Vagina (tissue), 2 donors: ENCODE measurements around the gene FUT8. TPM values are rescaled to one million over a fixed set of nuclear protein-coding genes. Genes with fewer than 3 reads are reported as not detected.

Experiments used
- DNase-seq, 2 donors: peaks; one replicate each; pipeline ENCODE4 v3.0.0-alpha.2; 2017; ENCODE audit errors: extremely low spot score in 2 of 2
- H3K27ac ChIP-seq: fragments of 200-600 bp; sonication (generic); one replicate; pipeline ENCODE4 v1.5.1; 2019
- H3K27me3 ChIP-seq: fragments of 200-600 bp; sonication (generic); one replicate; pipeline ENCODE4 v1.5.1; 2019
- H3K36me3 ChIP-seq, 2 donors: fragments of 200-600 bp; sonication (generic); one replicate each; pipeline ENCODE4 v1.5.1; 2017 to 2019
- H3K4me1 ChIP-seq: fragments of 200-600 bp; sonication (generic); one replicate; pipeline ENCODE4 v1.5.1; 2019
- H3K4me3 ChIP-seq, 2 donors: fragments of 200-600 bp; sonication (generic); 1 replicate in 1 of 2; 2 replicates in 1 of 2; pipeline ENCODE4 v1.5.1; 2016 to 2019
- H3K9me3 ChIP-seq: fragments of 200-600 bp; sonication (generic); one replicate; pipeline ENCODE4 v1.5.1; 2019
- POLR2A ChIP-seq, 2 donors: fragments of 450-650 bp; IDR thresholded peaks; one replicate each; pipeline ENCODE4 v1.6.1; 2017; ENCODE audit warnings: antibody characterized with exemption in 2 of 2, mild to moderate bottlenecking in 2 of 2, moderate library complexity in 2 of 2
- POLR2AphosphoS5 ChIP-seq, 2 donors: sonication (generic); formaldehyde crosslinking; IDR thresholded peaks; one replicate each; pipeline ENCODE4 v1.9.0; 2017; ENCODE audit warnings: antibody characterized with exemption in 2 of 2, mild to moderate bottlenecking in 2 of 2, low read depth in 1 of 2; ENCODE audit not compliant: insufficient read depth in 1 of 2
- intact Hi-C: fragments of 100-400 bp; cut with DNase I; formaldehyde crosslinking; loops from one replicate; pipeline ENCODE4 v1.15.1; 2023
- total RNA-seq: library from RNA; depleted of rRNA; stranded (reverse); fragments of >200 nt; gene quantifications from one replicate; pipeline ENCODE4 v1.2.3, GENCODE V29; 2016
- TF ChIP-seq, protein P1 (sequence below), 3 experiments: fragments of 450-650 bp in 2 of 3; fragments of 200-600 bp in 1 of 3; sonication (generic) in 1 of 3; IDR thresholded peaks; one replicate each; pipeline ENCODE4 v1.5.1; 2017 to 2019; ENCODE audit warnings: antibody characterized with exemption in 3 of 3, mild to moderate bottlenecking in 2 of 3, moderate library complexity in 2 of 3

The FUT8 gene
- total RNA-seq, 1 donor from 2014 or later, result 35.1 TPM

DNA sequence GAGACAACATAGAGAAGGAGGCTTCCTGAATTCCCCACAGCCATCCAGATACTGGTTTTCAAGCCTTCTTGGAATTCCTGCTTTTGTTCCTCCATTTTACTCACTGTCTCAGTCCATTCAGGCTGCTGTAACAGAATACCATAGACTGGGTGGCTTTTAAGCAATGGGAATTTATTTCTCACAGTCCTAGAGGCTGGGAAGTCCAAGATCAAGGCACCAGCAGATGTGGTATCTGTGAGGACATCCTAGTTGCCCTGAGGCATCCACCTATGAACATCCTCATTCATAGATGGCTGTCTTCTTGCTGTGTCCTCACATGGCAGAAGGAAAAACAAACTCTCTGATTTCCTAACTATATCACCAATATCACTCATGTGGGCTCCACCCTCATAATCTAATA lies 374.9 kb downstream of the FUT8 start:
- TF ChIP-seq POLR2AphosphoS5 (IDR thresholded peaks at IDR 0.05; ENCODE audit: insufficient read depth in 1 of 2, low read depth in 1 of 2) (no peak), POLR2A (IDR thresholded peaks at IDR 0.05) (no peak)
- TF ChIP-seq, protein P1, sequence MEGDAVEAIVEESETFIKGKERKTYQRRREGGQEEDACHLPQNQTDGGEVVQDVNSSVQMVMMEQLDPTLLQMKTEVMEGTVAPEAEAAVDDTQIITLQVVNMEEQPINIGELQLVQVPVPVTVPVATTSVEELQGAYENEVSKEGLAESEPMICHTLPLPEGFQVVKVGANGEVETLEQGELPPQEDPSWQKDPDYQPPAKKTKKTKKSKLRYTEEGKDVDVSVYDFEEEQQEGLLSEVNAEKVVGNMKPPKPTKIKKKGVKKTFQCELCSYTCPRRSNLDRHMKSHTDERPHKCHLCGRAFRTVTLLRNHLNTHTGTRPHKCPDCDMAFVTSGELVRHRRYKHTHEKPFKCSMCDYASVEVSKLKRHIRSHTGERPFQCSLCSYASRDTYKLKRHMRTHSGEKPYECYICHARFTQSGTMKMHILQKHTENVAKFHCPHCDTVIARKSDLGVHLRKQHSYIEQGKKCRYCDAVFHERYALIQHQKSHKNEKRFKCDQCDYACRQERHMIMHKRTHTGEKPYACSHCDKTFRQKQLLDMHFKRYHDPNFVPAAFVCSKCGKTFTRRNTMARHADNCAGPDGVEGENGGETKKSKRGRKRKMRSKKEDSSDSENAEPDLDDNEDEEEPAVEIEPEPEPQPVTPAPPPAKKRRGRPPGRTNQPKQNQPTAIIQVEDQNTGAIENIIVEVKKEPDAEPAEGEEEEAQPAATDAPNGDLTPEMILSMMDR (IDR thresholded peaks at IDR 0.05), result no peak

DNA sequence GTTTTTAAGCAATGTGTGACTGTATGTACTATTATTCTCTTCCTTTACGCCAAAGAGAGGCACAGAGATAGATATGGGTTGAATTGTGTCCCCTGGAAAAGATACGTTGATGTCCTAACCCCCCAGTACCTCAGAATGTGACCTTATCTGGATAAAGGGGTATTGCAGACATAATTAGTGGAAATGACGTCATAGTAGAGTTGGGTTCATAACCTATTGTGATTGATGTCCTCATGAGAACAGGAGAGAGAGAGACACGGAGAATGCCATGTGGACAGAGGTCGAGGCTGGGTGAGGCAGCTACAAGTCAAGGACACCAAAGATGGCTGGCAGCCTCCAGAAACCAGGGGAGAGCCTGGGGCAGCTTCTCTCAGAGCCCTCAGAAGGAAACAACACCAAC lies 376.3 kb downstream of the FUT8 start:
- intact Hi-C loops, result no loop called here
- Histone ChIP-seq H3K27me3 (no peaks in the 10 kb centered on the region), H3K36me3 (no peaks in the 10 kb centered on the region), H3K4me1 (no peaks in the 10 kb centered on the region), H3K4me3 (no peak overlapping the region), H3K9me3 (no peaks in the 10 kb centered on the region), H3K27ac (no peak overlapping the region)
- no peak for DNase-seq
- TF ChIP-seq POLR2A (IDR thresholded peaks at IDR 0.05), result no peak
- TF ChIP-seq, protein P1 (IDR thresholded peaks at IDR 0.05), result no peak
- no peak for TF ChIP-seq POLR2AphosphoS5 (IDR thresholded peaks at IDR 0.05; ENCODE audit: insufficient read depth in 1 of 2, low read depth in 1 of 2)

More for the DNA sequence above, 374.9 kb downstream of the FUT8 start:
- Histone ChIP-seq H3K27me3 (no peaks in the 10 kb centered on the region), H3K4me3 (no peak overlapping the region), H3K36me3 (no peaks in the 10 kb centered on the region), H3K4me1 (no peaks in the 10 kb centered on the region), H3K27ac (no peak overlapping the region), H3K9me3 (no peaks in the 10 kb centered on the region)
- intact Hi-C loops, result no loop called here
- no peak for DNase-seq

DNA sequence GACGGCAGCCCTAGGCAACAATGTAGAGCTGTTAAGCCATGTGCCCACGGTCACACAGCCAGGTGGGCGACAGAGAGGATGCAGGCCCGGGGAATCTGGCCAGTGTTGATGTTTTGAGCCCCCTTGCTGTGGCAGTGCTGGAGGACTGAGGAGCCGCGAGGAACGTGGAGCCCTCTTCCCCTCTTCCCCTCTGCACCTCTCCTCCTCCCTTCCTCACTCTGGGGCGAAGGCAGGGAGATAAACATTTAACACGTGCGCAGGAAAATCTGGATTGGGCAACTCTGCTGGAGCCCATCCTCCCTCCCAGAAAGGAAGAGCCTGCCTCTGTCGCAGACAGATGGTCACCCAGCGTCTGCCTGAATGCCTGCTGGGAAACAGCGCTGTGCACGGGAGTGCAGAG lies 376.8 kb downstream of the FUT8 start:
- H3K27ac ChIP-seq, result no peak overlapping the region
- H3K9me3 ChIP-seq, result no peaks in the 10 kb centered on the region
- intact Hi-C loops, result no loop called here
- no peak overlapping the region for H3K4me3 ChIP-seq
- no peaks in the 10 kb centered on the region for H3K27me3 ChIP-seq
- no peak for TF ChIP-seq POLR2A (IDR thresholded peaks at IDR 0.05)
- TF ChIP-seq, protein P1 (IDR thresholded peaks at IDR 0.05), result no peak
- no peak for TF ChIP-seq POLR2AphosphoS5 (IDR thresholded peaks at IDR 0.05; ENCODE audit: insufficient read depth in 1 of 2, low read depth in 1 of 2)
- H3K4me1 ChIP-seq, result no peaks in the 10 kb centered on the region
- no peak for DNase-seq
- H3K36me3 ChIP-seq, result no peaks in the 10 kb centered on the region

DNA sequence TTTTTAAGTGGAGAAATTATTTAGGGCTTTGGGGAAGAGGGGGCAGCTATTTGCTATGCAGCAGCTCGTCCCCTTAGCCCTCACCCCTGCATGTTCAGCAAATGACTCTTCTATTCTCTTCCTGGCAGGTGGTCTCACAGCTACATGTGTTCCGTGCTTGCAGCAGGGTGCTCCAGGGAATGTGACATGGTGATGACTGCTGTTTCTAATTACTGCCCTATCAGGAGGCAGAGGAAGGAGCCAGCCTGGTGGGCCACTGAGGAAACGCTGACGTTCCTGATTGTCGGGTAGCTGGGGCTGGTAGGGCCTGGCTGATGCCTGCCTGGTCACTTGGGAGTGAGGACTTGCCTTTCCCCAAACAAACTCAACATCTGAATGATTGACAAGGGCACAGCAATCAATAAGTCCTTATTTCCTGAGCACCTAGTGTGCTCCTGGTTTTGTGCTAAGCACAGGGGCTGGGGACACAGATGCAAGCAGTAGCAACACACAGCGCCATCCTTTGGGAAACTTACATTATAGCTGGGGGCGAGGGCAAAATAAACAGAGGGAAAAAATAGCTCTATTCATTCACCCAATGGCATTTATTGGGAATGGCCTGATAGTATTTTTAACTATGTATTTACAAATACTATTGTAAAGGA lies 377.8 kb downstream of the FUT8 start:
- H3K4me3 ChIP-seq, result no peak overlapping the region
- intact Hi-C loops, result no loop called here
- no peak for TF ChIP-seq POLR2A (IDR thresholded peaks at IDR 0.05)
- TF ChIP-seq, protein P1 (IDR thresholded peaks at IDR 0.05), result no peak
- TF ChIP-seq POLR2AphosphoS5 (IDR thresholded peaks at IDR 0.05; ENCODE audit: insufficient read depth in 1 of 2, low read depth in 1 of 2), result no peak
- no peaks in the 10 kb centered on the region for H3K36me3 ChIP-seq
- H3K27me3 ChIP-seq, result no peaks in the 10 kb centered on the region
- no peak overlapping the region for H3K27ac ChIP-seq
- no peaks in the 10 kb centered on the region for H3K4me1 ChIP-seq
- H3K9me3 ChIP-seq, result no peaks in the 10 kb centered on the region
- DNase-seq, result no peak

DNA sequence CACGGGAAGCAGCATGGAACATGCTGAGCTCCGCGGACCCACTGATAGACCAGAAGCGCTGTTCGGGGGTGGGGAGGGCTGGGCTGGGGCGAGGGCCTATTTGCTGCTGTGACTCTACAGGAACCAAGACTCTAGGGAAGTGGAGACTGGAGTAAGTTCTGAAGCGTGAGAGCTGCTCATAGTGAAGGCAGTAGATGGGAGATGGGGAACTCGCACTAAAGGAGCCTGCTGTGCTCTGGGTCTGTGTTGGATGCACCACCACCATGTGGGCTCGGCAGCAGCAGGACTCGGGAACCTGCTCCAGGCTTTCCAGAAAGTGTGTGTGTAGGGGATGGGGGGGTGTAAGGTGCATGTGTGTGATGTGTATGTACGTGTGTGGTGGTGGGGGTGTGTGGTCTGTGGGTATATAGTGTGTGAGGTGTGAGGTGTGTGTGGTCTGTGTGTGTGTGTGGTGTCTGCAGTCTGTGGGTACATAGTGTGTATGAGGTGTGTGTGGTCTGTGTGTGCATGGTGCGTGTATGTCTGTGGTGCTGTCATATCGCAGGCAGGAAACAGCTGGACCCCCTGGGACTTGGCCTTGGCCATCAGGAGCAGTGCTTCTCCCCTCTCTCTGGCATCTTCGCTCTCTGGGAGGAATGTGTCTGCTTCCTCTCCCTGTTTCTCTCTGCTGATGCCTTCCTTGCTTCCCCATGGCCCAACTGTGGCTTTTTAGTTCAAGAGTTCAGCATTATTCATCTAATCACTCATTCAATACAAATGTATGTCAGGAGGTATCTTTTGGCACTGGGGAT lies 378.9 kb downstream of the FUT8 start:
- no peaks in the 10 kb centered on the region for H3K4me1 ChIP-seq
- no peaks in the 10 kb centered on the region for H3K9me3 ChIP-seq
- H3K27me3 ChIP-seq, result no peaks in the 10 kb centered on the region
- H3K4me3 ChIP-seq, result no peak overlapping the region
- H3K27ac ChIP-seq, result no peak overlapping the region
- intact Hi-C loops, result no loop called here
- DNase-seq, result no peak
- TF ChIP-seq POLR2A (IDR thresholded peaks at IDR 0.05), result no peak
- TF ChIP-seq, protein P1 (IDR thresholded peaks at IDR 0.05), result no peak
- TF ChIP-seq POLR2AphosphoS5 (IDR thresholded peaks at IDR 0.05; ENCODE audit: insufficient read depth in 1 of 2, low read depth in 1 of 2), result no peak
- H3K36me3 ChIP-seq, result no peaks in the 10 kb centered on the region
